GM21576 (cell line): ENCODE results near the gene KAT8.

Source experiments
- ATAC-seq: cut with Tn5 transposase; IDR thresholded peaks from one replicate; pipeline ENCODE4 v1.9.1; 2021; ENCODE audit warnings: mild to moderate bottlenecking, moderate library complexity; ENCODE audit not compliant: unreplicated experiment

The KAT8 gene

GRCh38 chr16:31106509-31107464 is 10.7 kb upstream of the KAT8 start:
- no peak for ATAC-seq

DNA sequence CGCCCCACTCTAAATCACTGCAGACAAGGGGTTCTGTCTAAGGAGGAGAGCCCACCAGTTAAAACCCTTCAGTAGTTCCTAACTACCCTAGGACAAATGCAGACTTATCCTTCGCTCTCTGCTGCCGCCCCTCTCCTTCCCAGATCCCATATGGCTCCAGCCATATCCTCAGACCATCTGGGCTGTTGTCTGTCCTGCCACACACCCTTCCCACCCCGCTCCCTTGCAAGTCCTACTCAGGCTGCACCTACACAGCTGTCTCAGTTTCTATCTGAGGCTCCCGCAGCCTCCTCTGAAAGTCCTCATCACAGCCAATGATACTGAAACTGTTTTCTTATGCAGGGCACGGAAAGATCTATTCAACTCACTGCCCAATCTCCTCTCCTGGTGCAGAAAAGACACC is 10.0 kb upstream of the KAT8 start:
- peak; percentile 47 for ATAC-seq

GRCh38 chr16:31108035-31108793 is 9.2 kb upstream of the KAT8 start, which contains the start of gene BCKDK:
Gene BCKDK (plus strand): TSS chr16:31108386. CDS start chr16:31109224, 838 bp downstream.
- ATAC-seq, result peak; percentile 82

- peak; percentile 3 for ATAC-seq
These were observed 8.5 kb upstream of the KAT8 start for GRCh38 chr16:31108794-31109558.

GRCh38 chr16:31109622-31110021 is 7.8 kb upstream of the KAT8 start:
- no peak for ATAC-seq

- ATAC-seq, result no peak
These were observed 7.1 kb upstream of the KAT8 start for GRCh38 chr16:31110106-31111034.

- ATAC-seq, result no peak
These were observed 5.5 kb upstream of the KAT8 start for GRCh38 chr16:31111881-31112466.

DNA sequence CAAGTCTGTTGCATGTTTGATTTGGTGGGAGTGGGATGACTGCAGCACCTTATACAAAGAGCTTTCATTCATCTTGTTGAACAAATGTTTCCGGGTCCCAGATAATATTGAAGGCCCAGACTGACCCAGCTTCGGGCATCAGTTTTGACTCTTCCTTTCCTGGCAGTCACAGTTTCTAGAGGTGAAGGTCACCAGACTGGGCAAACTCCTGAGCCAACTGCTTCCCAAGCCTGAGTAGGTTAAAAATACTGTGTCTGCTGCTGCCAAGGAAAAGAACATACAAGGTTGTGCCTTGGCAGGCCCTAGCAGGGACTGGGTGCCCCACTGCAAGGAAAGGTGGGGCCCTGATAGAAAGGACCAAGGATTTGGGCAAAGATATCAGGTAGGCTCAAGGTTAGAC is 4.8 kb upstream of the KAT8 start:
- ATAC-seq, result no peak

- ATAC-seq, result no peak
These were observed 4.0 kb upstream of the KAT8 start for GRCh38 chr16:31113121-31114120.

- ATAC-seq, result no peak
These were observed 3.0 kb upstream of the KAT8 start for GRCh38 chr16:31114468-31114867.

GRCh38 chr16:31118223-31119155 is 1.0 kb downstream of the KAT8 start:
- ATAC-seq, result no peak

- no peak for ATAC-seq
These were observed 2.7 kb downstream of the KAT8 start for GRCh38 chr16:31120129-31120528.

- no peak for ATAC-seq
These were observed 8.4 kb downstream of the KAT8 start for GRCh38 chr16:31125844-31126243.

DNA sequence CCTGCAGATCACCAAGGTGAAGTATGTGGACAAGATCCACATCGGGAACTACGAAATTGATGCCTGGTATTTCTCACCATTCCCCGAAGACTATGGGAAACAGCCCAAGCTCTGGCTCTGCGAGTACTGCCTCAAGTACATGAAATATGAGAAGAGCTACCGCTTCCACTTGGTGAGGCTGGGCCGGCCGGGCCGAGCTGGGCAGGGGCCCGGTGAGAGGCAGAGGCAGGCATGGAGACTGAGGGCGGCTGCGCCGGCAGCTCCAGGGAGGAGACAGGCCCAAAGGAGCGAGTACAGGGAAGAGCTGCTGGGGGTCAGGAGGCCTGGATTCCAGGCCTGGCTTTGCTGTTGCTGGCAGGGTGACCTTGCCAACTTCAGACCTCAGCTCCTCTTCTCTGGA is 9.7 kb downstream of the KAT8 start:
- no peak for ATAC-seq

GRCh38 chr16:31128711-31129567 is 11.5 kb downstream of the KAT8 start:
- no peak for ATAC-seq

DNA sequence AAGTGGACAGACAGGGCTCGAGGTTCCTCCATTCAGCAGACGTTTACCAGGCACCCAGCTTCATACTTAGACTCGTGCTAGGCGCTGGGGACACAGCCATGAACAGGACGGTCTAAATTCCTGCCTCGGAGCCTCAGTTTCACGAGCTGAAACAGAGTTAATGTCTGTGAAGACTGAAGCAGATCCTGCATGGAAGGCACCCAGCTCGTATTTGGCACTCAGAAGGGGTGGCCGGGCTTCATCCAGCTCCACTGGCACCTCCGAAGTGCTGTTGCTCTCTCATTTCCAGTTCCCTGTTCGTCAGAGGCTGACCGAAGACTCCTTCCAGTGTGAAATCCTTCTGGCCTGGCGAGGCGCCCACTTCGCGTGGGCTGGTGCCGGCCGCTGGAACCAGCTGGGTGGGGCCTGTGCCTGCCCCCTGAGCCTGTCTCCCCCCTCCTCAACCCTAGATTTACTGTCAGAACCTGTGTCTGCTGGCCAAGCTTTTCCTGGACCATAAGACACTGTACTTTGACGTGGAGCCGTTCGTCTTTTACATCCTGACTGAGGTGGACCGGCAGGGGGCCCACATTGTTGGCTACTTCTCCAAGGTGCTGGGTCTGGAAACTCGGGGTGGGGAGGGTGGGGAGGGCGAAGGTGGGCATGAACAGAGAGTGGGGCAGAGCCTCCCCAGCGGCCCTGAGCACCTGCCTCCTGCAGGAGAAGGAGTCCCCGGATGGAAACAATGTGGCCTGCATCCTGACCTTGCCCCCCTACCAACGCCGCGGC is 12.3 kb downstream of the KAT8 start:
- ATAC-seq, result no peak
